ENCODE measurements around the gene FMNL2. TPM values are rescaled to one million over a fixed set of nuclear protein-coding genes. Genes with fewer than 3 reads are reported as not detected.

FMNL2 gene
- total and polyA plus RNA-seq, 2 of the 4 experiments (the other 2 are of a cell fraction) = 10.9 to 11.4 TPM

DNA sequence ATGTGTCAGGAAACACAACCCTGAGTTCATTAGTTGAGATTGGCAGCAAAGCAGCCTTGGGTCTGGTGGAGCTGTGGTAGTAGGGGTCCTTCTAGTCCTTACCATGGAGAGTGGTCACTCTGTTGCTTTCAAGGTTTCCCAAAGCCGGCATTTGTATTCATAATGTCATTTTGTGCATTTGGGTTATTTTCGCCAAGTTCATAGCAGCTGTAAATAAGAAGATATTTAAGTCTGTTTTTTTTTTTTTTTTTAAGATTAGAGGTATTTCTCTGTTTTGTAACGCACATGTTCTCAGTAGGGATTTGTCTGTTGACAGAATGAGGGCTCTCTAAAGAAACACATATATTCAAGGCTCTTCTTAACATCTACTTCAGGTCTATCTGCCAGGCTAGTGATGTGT lies 268.2 kb downstream of the FMNL2 start:
- H2BK20ac ChIP-seq (ENCODE audit: low read depth, low read length) = no peak overlapping the region
- no peak overlapping the region for H3K14ac ChIP-seq (replicated peaks; ENCODE audit: low read depth, low read length)
- no peak overlapping the region for H3K4ac ChIP-seq (ENCODE audit: low read depth, low read length)
- POLR2A ChIA-PET (ENCODE audit: unreplicated experiment) = no interaction called here
- H3K27ac ChIP-seq (ENCODE audit: insufficient read depth, low read length) = no peak overlapping the region
- BruUV-seq (replicated peaks) = no TSS peak
- H3K36me3 ChIP-seq (ENCODE audit: control insufficient read depth, insufficient read depth, low read length) = no peaks in the 10 kb centered on the region; the same call in 1 of the 2 replicates
- no peak overlapping the region for H3K18ac ChIP-seq (ENCODE audit: low read depth, low read length)
- no peak overlapping the region for H2BK15ac ChIP-seq (ENCODE audit: low read depth, low read length)
- H3K56ac ChIP-seq (ENCODE audit: extremely low read depth, insufficient read depth, low read length) = no peak overlapping the region
- H3K9ac ChIP-seq (ENCODE audit: low read depth, low read length) = no peak overlapping the region
- WGBS, 2 experiments (ENCODE audit: extremely low coverage in 2 of 2, insufficient read length in 1 of 2) = no CpG with 5 or more reads among the region's 3 CpGs
- no peaks in the 10 kb centered on the region for H4K20me1 ChIP-seq (ENCODE audit: insufficient read depth, low read length)
- no peak for ATAC-seq (ENCODE audit: low read depth)
- H3K4me1 ChIP-seq (ENCODE audit: control insufficient read depth, insufficient read depth, low read length) = peaks cover 4% of the 10 kb centered on the region
- no peaks in the 10 kb centered on the region for H3K27me3 ChIP-seq (ENCODE audit: control insufficient read depth, insufficient read depth, low read length)
- TF ChIP-seq RAD21 (IDR thresholded peaks at IDR 0.05; ENCODE audit: low read length) (no peak), CHD1 (IDR thresholded peaks at IDR 0.05; ENCODE audit: low read depth, low read length) (no peak), CTCF (conservative IDR thresholded peaks at IDR 0.05; ENCODE audit: low read depth, low read length) (no peak), RFX5 (IDR thresholded peaks at IDR 0.05; ENCODE audit: low read depth, low read length) (no peak), USF2 (IDR thresholded peaks at IDR 0.05; ENCODE audit: low read depth, low read length) (no peak), MXI1 (IDR thresholded peaks at IDR 0.05; ENCODE audit: borderline replicate concordance, low read depth, low read length) (no peak), NFE2L2 (IDR thresholded peaks at IDR 0.05; ENCODE audit: low read depth, low read length) (no peak), ELK1 (IDR thresholded peaks at IDR 0.05; ENCODE audit: borderline replicate concordance, low read depth, low read length) (no peak), BHLHE40 (IDR thresholded peaks at IDR 0.05; ENCODE audit: low read depth, low read length) (no peak), SMC3 (IDR thresholded peaks at IDR 0.05; ENCODE audit: low read depth, low read length) (no peak), MAZ (IDR thresholded peaks at IDR 0.05; ENCODE audit: borderline replicate concordance, low read depth, low read length) (no peak)
- no peaks in the 10 kb centered on the region; the same call in 1 of the 2 replicates for H3K9me1 ChIP-seq (ENCODE audit: insufficient read depth, low read length)
- DNase-seq = no peak
- no peaks in the 10 kb centered on the region for H3K9me3 ChIP-seq (ENCODE audit: control insufficient read depth, insufficient read depth, low read length)
- H2BK5ac ChIP-seq (ENCODE audit: low read depth, low read length, poor library complexity, severe bottlenecking) = no peak overlapping the region
- H2BK120ac ChIP-seq (ENCODE audit: low read depth, low read length) = no peak overlapping the region
- H2AK9ac ChIP-seq (replicated peaks; ENCODE audit: low read depth, low read length, poor library complexity) = no peak overlapping the region
- dilution Hi-C loops (cut with HindIII; ENCODE audit: low sequenced_read_pairs, unreplicated experiment) = no loop called here
- in situ Hi-C loops (cut with MboI; ENCODE audit: low sequenced_read_pairs) = no loop called here
- H3K23ac ChIP-seq (ENCODE audit: low read depth, low read length) = no peak overlapping the region
- no peak overlapping the region for H3K4me3 ChIP-seq (ENCODE audit: insufficient read depth, low read depth, low read length)
- intact Hi-C loops (cut with micrococcal nuclease) = no loop called here
- CTCF ChIA-PET = no interaction called here
- H4K91ac ChIP-seq (ENCODE audit: insufficient read depth, low read depth, low read length) = no peak overlapping the region
- no peak overlapping the region for H2AK5ac ChIP-seq (ENCODE audit: low read depth, low read length)
- H4K8ac ChIP-seq (ENCODE audit: low read depth in 2 of 2, low read length in 2 of 2) = no peak overlapping the region
- no peak overlapping the region for H3K4me2 ChIP-seq (ENCODE audit: low read depth, low read length)
- no peak overlapping the region for H2AFZ ChIP-seq (replicated peaks; ENCODE audit: low read length, poor library complexity)
- H4K5ac ChIP-seq (ENCODE audit: low read depth, low read length) = no peak overlapping the region
- H3K79me1 ChIP-seq (ENCODE audit: low read depth in 1 of 2, low read length in 2 of 2) = no peaks in the 10 kb centered on the region

Measured in IMR-90 (cell line).